Hematopoietic multipotent progenitor cell treated with erythropoietin and hydrocortisone succinate and interleukin-3 and kit ligand, for 8 days (in vitro differentiated cells): ENCODE measurements around the gene TRH.

ENCODE experiments used
- DNase-seq: peaks from one replicate; pipeline ENCODE4 v3.0.0-alpha.2; 2015

The TRH gene, protein sequence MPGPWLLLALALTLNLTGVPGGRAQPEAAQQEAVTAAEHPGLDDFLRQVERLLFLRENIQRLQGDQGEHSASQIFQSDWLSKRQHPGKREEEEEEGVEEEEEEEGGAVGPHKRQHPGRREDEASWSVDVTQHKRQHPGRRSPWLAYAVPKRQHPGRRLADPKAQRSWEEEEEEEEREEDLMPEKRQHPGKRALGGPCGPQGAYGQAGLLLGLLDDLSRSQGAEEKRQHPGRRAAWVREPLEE

DNA sequence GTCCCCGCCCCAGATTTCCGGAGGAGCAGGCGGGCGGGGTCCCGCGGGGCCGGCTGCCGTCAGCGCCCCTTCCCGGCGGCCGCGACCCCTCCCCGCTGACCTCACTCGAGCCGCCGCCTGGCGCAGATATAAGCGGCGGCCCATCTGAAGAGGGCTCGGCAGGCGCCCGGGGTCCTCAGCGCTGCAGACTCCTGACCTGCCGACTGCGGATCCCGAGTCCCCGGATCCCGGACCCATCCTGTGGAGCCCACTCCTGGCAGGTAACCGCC is at the start of gene TRH:
Gene TRH, plus strand, starts transcription at position 157 of the 269 bp plus-strand sequence. CDS start 1,097 bp downstream, outside the sequence.
- no peak for DNase-seq

DNA sequence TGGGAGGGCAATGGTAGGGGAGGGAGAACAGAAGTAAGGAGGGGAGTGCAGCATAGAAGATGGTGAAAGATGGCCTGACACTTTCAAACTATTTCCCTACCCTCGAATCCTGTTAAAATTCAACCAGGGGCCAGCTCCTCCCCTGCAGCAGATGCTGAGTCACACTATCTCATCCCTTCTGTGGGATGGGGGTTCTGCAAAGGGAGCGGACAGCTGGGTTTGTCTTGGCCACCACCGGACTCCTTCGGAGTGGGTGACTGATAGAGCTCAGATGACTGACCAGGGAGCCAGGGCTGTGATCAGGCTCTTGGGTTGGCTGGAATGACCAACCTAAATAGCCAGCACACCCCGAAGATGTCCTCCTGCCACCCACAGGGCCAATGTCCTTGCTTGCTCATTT is 47.4 kb upstream of the TRH start:
- no peak for DNase-seq

DNA sequence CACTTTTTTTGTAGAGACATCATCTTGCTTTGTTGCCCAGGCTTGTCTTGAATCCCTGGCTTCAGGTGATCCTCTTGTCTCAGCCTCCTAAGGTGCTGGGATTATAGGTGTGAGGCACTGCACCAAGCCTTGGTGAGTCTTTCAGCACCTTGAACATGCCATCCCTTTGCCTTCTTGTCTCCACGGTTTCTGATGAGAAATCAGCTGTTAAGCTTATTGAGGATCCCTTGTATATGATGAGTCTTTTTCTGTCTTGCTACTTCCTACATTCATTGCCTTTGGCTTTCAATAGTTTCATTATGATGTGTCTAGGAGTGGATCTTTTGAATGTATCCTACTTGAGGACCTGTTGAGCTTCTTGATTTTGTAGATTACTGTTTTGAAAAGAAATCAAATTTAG is 45.1 kb upstream of the TRH start:
- DNase-seq, result no peak

DNA sequence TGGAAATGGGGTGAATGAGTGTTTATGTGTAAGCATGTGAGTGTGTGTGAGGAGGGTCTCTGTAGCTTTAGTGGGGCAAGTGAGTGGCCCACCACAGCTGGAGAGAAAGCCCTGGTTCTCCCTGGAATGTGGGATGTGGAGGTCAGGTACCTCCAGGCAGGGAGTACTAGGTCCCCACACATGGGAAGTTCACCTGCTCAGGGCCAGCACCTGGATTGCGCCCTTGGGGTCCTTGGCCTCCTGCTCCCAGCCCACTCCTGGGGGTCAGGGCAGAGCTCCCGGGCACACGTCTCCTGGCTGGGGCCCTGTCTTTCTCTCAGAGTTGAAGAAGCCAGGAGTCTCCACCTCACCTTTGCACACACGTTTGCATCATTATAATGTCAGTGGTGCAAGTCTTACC is 41.0 kb upstream of the TRH start:
- DNase-seq, result no peak

DNA sequence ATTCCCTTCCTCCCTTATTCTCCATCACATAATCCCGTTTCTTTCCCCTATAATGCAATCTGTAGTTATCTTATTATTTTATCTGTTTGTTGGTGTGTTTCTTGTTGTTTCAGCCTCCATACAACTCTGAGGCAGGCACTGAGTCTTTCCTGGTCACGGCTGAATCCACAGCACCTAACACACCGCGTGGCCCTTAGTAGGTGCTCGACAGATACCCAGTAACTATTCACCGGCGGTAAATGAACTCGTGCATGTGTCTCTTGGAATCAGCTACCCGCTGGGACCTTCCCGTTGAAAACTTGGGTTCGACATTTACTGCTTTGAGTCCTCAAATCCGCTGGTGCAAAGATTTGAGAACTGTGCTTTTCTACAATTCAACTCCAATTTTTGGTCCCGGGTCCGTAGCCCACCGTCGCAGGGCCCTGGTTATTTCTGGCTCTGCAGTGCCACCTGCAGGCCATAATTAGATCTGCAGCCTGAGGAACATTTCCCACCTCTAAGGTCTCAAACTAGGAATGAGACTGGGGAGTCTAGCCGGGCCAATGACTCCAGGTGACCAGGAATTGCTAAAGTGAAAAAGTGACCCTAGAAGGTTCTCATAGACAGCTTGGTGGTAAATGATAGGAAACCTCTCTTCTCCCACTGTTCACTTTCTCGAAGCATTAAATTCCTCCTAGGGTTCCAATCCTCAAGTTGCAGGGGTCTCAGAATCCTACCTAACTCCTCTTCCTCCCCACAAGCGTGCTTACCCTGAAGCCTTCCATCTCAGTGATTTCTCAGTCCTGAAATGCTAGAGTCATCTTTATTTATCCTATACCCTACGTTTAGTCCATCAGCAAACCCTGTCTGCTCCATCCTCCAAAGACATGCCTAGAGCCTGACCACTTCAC is 40.0 kb upstream of the TRH start:
- DNase-seq, result peak; percentile 26

DNA sequence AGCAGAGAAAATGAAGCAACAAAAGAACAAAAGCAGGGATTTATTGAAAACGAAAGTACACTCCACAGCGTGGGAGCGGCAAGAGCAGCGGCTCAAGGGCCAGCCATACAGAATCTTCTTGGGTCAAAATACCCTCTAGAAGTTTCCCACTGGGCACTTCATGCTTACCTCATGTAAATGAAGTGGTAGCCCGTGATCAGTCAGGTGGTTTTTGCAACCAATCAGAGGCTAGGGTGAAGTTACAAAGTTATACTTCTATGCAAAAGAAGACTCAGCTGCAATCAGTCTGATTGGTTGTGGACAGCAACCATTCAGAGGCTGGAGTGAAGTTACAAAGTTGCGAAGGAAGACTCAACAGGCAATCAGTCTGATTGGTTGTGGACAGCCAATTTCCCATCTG is 37.8 kb upstream of the TRH start:
- peak; percentile 35 for DNase-seq

DNA sequence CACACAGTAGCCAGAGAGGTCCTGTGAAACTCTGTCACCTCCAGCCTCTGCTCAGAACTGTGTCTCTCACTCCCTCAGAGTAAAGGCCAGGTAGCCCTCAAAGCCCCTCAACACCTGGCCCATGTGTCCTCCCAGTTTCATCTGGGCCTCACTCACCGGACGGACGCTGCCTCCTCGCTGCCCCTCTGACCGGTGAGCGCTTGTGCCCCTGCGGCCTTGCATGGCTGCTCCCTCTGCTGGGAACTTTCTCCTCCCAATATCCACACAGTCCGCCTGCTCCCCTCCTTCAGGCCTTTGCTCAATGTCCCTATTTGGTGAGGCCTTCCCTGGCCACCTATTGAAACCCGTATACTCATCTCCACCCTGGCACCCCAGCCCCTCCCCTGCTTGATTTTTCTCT is 36.8 kb upstream of the TRH start:
- DNase-seq, result no peak

DNA sequence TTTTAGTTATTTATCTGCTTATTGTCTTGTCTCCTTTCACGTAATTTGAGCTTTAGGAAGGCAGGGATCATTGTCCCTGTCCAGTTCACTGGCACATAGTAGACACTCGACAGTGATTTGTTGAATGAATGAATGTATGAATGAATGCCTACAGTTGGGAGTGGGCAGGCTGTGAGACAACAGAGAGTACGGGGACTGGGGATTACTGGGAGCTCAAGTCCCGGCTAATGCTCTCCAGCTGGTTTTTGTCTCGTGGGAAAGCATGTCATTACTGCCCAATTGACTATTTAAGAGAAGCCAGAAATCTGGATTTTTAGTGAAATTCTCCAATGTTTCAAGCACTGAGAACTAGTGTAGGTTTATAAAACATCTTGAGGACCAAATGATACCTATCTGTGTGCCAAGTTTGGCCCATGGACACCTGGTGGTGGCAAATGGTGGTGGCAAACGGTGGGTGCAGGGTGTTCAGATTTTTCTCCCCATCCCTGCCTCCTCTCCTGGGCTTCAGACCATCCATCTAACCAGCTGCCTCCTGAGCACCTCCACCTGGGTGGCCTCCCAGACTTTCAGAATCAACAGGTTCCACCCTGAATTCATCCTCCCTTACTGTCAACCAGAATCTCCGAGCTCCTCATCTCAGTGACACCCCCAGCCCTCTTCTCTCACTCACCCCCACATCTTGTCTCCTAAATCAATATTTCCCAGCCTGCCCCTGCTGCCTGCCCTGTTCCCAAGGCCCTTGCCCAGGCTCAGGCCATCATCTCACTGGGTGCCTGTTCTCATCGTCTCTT is 36.2 kb upstream of the TRH start:
- DNase-seq, result no peak

- no peak for DNase-seq
Observed at GRCh38 chr3:129940086-129940485, 34.4 kb upstream of the TRH start.

- DNase-seq, result peak; percentile 63
Observed at GRCh38 chr3:129942296-129942695, 32.2 kb upstream of the TRH start.

- no peak for DNase-seq
Observed at GRCh38 chr3:129943020-129943419, 31.5 kb upstream of the TRH start.

DNA sequence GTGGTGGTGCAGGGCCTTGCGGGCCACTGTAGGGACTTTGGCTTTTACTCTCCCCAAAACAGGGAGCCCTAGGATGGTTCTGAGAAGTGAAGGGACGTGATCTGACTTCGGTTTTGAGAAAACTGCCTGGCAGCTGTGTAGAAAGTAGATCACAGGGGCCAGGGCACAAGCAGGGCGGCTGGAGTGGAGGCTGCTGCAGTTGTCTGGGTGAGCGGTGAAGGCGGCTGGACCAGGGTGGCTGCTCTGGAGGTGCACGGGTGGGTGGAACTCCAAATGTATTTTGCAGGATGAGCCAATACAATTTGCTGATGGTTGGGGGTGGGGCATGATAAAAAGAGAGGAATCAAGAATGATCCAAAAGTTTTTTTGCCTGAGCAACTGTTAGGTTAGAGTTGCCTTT is 29.8 kb upstream of the TRH start:
- no peak for DNase-seq

GRCh38 chr3:129947538-129948240 is 26.8 kb upstream of the TRH start:
- no peak for DNase-seq

DNA sequence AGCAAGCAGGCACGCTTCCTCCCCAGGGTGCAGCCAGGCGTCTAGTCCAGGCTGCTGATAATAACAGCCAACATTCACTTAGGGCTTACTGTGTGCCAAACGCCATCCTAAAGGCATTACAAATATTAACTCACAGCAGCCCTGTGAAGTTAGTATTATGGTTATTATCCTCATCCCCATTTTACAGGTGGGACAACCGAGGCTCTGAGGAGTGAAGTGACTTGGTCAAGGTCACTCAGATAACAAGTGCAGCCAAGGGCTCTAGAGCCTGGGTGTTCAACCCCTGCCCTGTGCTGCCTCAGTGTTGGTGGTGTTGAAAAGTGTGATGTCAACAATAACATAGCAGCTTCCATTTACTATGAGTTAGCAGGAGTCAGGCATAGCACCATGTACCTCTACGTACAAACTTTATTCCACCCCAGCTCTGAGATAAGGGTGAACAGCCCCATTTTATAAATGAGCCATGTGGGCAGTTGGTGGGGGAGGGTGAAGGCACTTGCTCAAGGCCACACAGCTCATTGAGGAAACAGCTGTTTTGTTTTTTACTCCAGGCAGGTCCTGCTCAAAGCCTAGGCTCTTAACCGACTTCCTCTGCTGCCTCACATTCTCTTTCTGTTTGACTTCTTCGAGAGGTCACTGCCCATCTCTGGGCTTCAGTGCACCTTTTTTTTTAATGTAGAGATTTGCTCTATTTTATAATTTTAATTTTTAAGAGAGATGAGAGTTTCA is 24.0 kb upstream of the TRH start:
- peak; percentile 32 for DNase-seq

DNA sequence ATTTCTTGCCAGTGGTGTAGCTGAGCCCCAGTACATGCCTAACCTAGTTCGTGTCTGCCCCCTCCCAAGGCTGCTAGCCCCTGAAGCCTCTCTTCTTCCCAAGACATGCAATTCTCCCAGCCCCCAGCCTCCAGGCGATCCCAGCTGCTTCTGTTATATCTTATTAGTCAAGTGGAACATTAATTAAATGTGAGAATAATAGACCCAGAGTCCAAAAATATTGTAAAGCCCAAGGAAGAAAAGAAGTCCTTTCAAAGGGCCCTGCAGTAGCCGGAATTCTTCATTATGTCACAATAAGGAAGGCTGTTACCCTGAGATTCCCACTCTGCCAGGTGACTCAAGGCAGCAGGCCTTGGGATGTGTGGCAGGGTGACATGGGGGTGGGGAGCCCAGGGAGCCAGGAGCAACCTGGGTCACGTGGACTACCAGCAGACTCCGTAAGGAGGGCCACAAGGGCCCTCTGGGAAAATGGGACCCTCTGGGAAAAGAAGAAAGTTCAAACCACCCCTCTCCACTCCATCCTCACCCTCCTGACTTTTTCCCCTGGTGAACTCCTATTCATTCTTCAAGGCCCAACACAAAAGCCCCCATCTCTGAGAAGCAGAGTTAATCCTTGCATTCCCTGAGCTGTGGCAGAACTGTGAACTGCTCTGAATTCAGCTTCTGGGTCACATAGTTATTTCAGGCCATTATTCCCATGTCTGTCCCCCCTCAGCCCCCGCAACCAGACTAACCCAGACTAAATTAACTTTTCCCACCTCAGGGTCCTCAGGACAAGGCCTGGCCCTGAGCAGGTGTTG is 21.8 kb upstream of the TRH start:
- no peak for DNase-seq

- DNase-seq, result no peak
Observed at GRCh38 chr3:129953621-129954020, 20.9 kb upstream of the TRH start.

GRCh38 chr3:129954514-129954913 is 20.0 kb upstream of the TRH start:
- DNase-seq, result no peak

DNA sequence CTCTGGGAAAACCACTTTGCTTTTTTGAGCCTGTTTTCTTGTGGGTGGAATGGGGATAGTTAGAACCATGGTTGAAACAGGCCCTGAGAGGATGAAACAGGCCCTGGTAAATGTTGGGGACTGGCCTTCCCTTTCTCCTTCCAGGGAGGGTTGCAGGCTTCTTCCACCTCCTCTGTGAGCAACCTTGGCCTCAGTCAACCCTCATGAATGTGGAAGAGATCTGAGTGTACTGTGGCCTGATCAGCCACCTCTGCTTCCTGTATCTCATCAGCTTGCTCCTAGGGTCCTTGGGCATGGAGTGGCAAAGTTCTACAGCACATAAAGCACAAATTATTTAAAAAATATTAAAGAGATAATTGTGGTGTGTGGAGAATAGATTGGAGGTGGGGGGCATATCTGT is 17.6 kb upstream of the TRH start:
- DNase-seq, result no peak

GRCh38 chr3:129958755-129959154 is 15.8 kb upstream of the TRH start:
- no peak for DNase-seq

- no peak for DNase-seq
Observed at GRCh38 chr3:129961141-129961541, 13.4 kb upstream of the TRH start.

- no peak for DNase-seq
Observed at GRCh38 chr3:129962600-129962999, 11.9 kb upstream of the TRH start.

- DNase-seq, result no peak
Observed at GRCh38 chr3:129965937-129966336, 8.6 kb upstream of the TRH start.
